ENCODE measurements around the gene MYO1C. TPM values are rescaled to one million over a fixed set of nuclear protein-coding genes. Genes with fewer than 3 reads are reported as not detected.

The MYO1C gene, protein sequence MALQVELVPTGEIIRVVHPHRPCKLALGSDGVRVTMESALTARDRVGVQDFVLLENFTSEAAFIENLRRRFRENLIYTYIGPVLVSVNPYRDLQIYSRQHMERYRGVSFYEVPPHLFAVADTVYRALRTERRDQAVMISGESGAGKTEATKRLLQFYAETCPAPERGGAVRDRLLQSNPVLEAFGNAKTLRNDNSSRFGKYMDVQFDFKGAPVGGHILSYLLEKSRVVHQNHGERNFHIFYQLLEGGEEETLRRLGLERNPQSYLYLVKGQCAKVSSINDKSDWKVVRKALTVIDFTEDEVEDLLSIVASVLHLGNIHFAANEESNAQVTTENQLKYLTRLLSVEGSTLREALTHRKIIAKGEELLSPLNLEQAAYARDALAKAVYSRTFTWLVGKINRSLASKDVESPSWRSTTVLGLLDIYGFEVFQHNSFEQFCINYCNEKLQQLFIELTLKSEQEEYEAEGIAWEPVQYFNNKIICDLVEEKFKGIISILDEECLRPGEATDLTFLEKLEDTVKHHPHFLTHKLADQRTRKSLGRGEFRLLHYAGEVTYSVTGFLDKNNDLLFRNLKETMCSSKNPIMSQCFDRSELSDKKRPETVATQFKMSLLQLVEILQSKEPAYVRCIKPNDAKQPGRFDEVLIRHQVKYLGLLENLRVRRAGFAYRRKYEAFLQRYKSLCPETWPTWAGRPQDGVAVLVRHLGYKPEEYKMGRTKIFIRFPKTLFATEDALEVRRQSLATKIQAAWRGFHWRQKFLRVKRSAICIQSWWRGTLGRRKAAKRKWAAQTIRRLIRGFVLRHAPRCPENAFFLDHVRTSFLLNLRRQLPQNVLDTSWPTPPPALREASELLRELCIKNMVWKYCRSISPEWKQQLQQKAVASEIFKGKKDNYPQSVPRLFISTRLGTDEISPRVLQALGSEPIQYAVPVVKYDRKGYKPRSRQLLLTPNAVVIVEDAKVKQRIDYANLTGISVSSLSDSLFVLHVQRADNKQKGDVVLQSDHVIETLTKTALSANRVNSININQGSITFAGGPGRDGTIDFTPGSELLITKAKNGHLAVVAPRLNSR
- total RNA-seq = 183 and 184 TPM in 2 replicates
- long read RNA-seq, full-length matches to known transcripts = 23 of 62 reads
- long read RNA-seq, partial matches to known transcripts = 31 of 62 reads
- long read RNA-seq, other reads (novel, unspliced or antisense) = 8 of 62 reads

DNA sequence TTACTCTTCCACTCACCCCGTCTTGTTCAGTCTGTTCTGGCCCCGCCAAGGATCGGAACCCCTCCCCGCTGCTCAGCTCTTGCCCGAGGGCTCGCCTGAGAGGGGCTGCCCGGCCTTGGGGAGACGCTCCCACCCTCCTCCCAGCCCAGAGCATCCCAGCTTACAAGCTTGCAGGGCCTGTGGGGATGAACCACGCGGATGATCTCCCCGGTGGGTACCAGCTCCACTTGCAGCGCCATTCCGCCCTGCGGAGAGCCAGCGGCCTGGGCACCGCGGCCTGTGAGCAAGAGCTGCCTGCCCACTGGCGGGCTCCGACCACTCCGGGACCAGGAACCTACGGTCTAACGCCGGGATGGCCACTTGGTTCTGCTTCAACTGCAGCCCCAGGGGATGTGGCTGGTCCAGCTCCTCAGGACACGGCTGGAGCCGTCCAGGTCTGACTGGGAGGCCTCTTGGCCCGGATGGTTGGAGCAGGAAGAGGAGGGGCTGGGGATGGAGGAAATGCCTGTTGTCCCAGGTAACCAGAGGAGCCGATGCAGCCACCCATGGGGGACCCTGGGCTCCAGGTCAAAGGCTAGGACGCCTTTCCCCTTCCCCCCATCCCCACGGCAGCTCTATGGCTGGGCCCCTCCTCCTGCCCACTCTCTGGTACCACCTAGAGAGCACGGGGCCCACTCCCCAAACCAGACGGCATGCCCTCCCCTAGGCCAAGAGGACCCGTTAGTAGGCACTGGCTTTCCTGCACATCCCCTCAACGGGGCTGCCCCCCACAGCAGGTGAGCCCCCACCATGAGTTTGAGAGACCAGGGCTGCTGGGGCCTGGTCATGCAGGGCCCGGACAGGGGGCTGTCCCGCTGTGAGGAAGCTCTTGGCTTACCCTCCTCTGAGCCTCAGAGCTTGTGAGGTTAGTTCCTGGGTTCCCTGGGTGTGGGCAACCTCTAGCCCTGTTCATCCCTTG is at the start of gene MYO1C:
MYO1C (minus strand) TSS at position 438 of the 958 bp plus-strand sequence; CDS start at position 239, 199 bp downstream.
- no peak for DNase-seq (ENCODE audit: extremely low spot score, unreplicated experiment)
- Mint-ChIP-seq H3K9me3 (ENCODE audit: unreplicated experiment) (no peaks in the 10 kb centered on the region), H3K36me3 (ENCODE audit: unreplicated experiment) (no peaks in the 10 kb centered on the region), H3K4me3 (ENCODE audit: unreplicated experiment) (peak within 1 kb of the TSS; percentile 84), H3K4me1 (ENCODE audit: unreplicated experiment) (peaks cover 43% of the 10 kb centered on the region), H3K27ac (ENCODE audit: unreplicated experiment) (peak within 1 kb of the TSS; percentile 78), H3K27me3 (ENCODE audit: unreplicated experiment) (no peaks in the 10 kb centered on the region)
- TF ChIP-seq CTCF (IDR thresholded peaks at IDR 0.05) = no peak

DNA sequence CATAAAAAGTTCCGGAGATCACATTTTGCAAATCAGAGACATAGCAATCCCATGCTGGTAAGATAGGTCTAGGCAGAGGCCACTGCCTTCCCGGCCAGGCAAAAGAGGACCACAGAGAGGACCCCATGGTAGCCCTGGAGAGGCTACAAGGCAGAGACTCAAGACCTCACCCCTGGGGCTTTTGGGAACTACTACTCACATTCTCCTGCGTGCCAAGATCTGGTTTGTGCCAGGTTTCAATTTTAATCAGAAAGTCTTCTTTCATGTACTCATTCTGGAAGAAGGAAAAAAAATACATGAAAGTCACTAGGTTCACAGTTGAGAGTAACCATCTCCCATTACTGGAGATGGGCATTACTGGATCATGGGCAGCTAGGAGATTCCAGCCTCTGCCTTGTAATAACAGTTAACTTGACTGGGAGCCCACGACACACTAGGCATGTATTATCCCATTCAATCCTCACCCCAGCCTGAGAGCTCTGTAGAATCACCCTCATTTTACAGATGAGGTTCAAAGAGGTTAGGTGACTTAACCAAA is 49.0 kb upstream of the MYO1C start:
- H3K27me3 Mint-ChIP-seq (ENCODE audit: unreplicated experiment) = no peaks in the 10 kb centered on the region
- TF ChIP-seq CTCF (IDR thresholded peaks at IDR 0.05) = no peak
- DNase-seq (ENCODE audit: extremely low spot score, unreplicated experiment) = no peak
- no peak overlapping the region for H3K4me3 Mint-ChIP-seq (ENCODE audit: unreplicated experiment)
- H3K36me3 Mint-ChIP-seq (ENCODE audit: unreplicated experiment) = peaks cover 23% of the 10 kb centered on the region
- H3K4me1 Mint-ChIP-seq (ENCODE audit: unreplicated experiment) = no peaks in the 10 kb centered on the region
- no peaks in the 10 kb centered on the region for H3K9me3 Mint-ChIP-seq (ENCODE audit: unreplicated experiment)
- H3K27ac Mint-ChIP-seq (ENCODE audit: unreplicated experiment) = no peak overlapping the region

DNA sequence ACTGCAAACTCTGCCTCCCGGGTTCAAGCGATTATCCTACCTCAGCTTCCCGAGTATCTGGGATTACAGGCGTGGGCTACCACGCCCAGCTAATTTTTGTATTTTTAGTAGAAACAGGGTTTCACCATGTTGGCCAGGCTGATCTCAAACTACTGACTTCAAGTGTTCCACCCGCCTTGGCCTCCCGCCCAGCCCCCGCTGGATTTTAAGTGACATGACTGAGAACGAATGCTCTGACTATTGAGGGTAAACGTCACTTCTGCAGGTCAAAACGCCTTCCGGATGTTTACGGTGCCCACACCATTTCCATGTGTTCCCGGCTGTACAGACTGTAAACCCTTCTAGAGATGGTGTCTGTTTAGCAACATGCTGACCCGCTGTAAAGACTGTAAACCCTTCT is 47.3 kb upstream of the MYO1C start:
- no peak for TF ChIP-seq CTCF (IDR thresholded peaks at IDR 0.05)

DNA sequence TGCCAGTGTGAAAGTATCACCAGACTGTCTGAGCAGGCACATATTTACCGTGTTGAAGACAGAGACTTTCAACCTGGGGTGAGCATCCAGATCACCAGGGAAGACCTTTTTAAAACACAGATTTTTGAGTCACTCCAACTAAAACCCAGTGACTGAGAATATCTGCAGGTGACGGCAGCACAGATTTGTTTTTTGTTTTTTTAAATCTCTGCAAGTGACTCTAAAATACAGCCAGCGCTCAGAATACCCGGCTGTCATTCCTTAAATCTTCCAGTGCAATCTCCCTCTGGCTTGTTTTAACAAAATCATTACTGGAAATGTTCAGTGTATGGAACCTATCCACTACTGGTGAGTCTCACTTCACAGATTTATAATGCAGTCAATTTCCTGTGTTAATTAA is 43.3 kb upstream of the MYO1C start:
- H3K9me3 Mint-ChIP-seq (ENCODE audit: unreplicated experiment) = no peaks in the 10 kb centered on the region
- TF ChIP-seq CTCF (IDR thresholded peaks at IDR 0.05) = no peak
- no peak overlapping the region for H3K4me3 Mint-ChIP-seq (ENCODE audit: unreplicated experiment)
- H3K27me3 Mint-ChIP-seq (ENCODE audit: unreplicated experiment) = no peaks in the 10 kb centered on the region
- DNase-seq (ENCODE audit: extremely low spot score, unreplicated experiment) = no peak
- H3K36me3 Mint-ChIP-seq (ENCODE audit: unreplicated experiment) = peaks cover 32% of the 10 kb centered on the region
- H3K4me1 Mint-ChIP-seq (ENCODE audit: unreplicated experiment) = no peaks in the 10 kb centered on the region
- no peak overlapping the region for H3K27ac Mint-ChIP-seq (ENCODE audit: unreplicated experiment)

More for the DNA sequence above, 47.3 kb upstream of the MYO1C start:
- Mint-ChIP-seq H3K9me3 (ENCODE audit: unreplicated experiment) (no peaks in the 10 kb centered on the region), H3K27ac (ENCODE audit: unreplicated experiment) (no peak overlapping the region), H3K27me3 (ENCODE audit: unreplicated experiment) (no peaks in the 10 kb centered on the region), H3K36me3 (ENCODE audit: unreplicated experiment) (peaks cover 26% of the 10 kb centered on the region), H3K4me3 (ENCODE audit: unreplicated experiment) (no peak overlapping the region), H3K4me1 (ENCODE audit: unreplicated experiment) (no peaks in the 10 kb centered on the region)
- no peak for DNase-seq (ENCODE audit: extremely low spot score, unreplicated experiment)
